K562 (cell line): Measurements from ENCODE around the gene MEGF9. TPM values are rescaled to one million over a fixed set of nuclear protein-coding genes. Genes with fewer than 3 reads are reported as not detected.

ENCODE experiments used
- ATAC-seq: fragments of 200-7000 bp; cut with Tn5 transposase; 3 replicates; pipeline ENCODE4 v1.9.1; 2020; ENCODE audit warnings: moderate library complexity
- Bru-seq: library from RNA; stranded (reverse); fragments of 400-500 nt; gene quantifications from one replicate; lab custom pipeline; 2021; lab: Mats Ljungman, UMichigan
- BruChase-seq, 2 experiments: library from RNA; stranded (reverse); fragments of 400-500 nt; gene quantifications; one replicate each; lab custom pipeline; 2021; lab: Mats Ljungman, UMichigan
- BruUV-seq: library from RNA; stranded (reverse); fragments of 400-500 nt; replicated peaks from 2 replicates; lab custom pipeline; 2021; lab: Mats Ljungman, UMichigan
- CTCF ChIA-PET: fragments of 300-600 bp; formaldehyde crosslinking; extraction: SDS; loops from one replicate; lab custom pipeline; 2021; ENCODE audit warnings: low intra/inter-chr PET ratio; lab: Yijun Ruan, JAX
- POLR2A ChIA-PET: fragments of 300-600, 350-650 bp; sonication (Branson Sonifier 250); formaldehyde crosslinking; extraction: SDS; loops from one replicate; lab custom pipeline; 2021; ENCODE audit warnings: antibody characterized with exemption, inconsistent platforms; lab: Yijun Ruan, JAX
- DNase-seq, 4 experiments: peaks; one replicate each; pipeline versions ENCODE4 v3.0.0 to v3.0.0-alpha.2; 2011 to 2018; ENCODE audit warnings: low spot score in 3 of 4, mixed read lengths in 3 of 4; ENCODE audit errors: extremely low read depth in 1 of 4
- FAIRE-seq: peaks from 2 replicates; lab custom pipeline; 2011; peaks lifted over from hg19 to GRCh38; lab: Jason Lieb, UNC
- H2AFZ ChIP-seq: 2 replicates; pipeline ENCODE4 v1.6.0; 2011; ENCODE audit warnings: low read depth, low read length, control low read depth, inconsistent platforms
- H3K27ac ChIP-seq: fragments of 200-600 bp; 3 replicates; pipeline ENCODE4 v1.8.0; 2011; ENCODE audit warnings: low read depth, mild to moderate bottlenecking, control low read depth, inconsistent platforms, low read length, moderate library complexity, mixed read lengths; ENCODE audit errors: extremely low read depth
- H3K27me3 ChIP-seq, 2 experiments: fragments of 300-600 bp in 1 of 2; 2 replicates in 1 of 2; 3 replicates in 1 of 2; pipeline versions ENCODE4 v1.6.0 to v1.8.0; 2011; ENCODE audit warnings: inconsistent platforms in 2 of 2, low read length in 2 of 2, mild to moderate bottlenecking in 1 of 2, mixed read lengths in 1 of 2, moderate library complexity in 1 of 2; ENCODE audit not compliant: control insufficient read depth in 2 of 2, insufficient read depth in 2 of 2
- H3K36me3 ChIP-seq: fragments of 300-600 bp; 3 replicates; pipeline ENCODE4 v1.8.0; 2011; ENCODE audit warnings: mild to moderate bottlenecking, low read length, inconsistent platforms; ENCODE audit not compliant: control insufficient read depth, insufficient read depth
- H3K4me1 ChIP-seq, 2 experiments: fragments of 200-600 bp in 1 of 2; replicated peaks in 1 of 2; 2 replicates in 1 of 2; 3 replicates in 1 of 2; pipeline versions ENCODE4 v1.5.1 to v1.8.0; 2011; ENCODE audit warnings: inconsistent platforms in 2 of 2, low read length in 2 of 2, mild to moderate bottlenecking in 1 of 2, mixed read lengths in 1 of 2, moderate library complexity in 1 of 2; ENCODE audit not compliant: control insufficient read depth in 2 of 2, insufficient read depth in 2 of 2
- H3K4me2 ChIP-seq: 2 replicates; pipeline ENCODE4 v1.6.1; 2011; ENCODE audit warnings: low read length, control low read depth, inconsistent platforms, mixed read lengths; ENCODE audit not compliant: insufficient read depth
- H3K4me3 ChIP-seq: fragments of 200-600 bp; sonication (generic), shearing (Covaris generic); 2 replicates; pipeline ENCODE4 v1.5.1; 2016; ENCODE audit warnings: control low read depth, inconsistent platforms
- H3K79me2 ChIP-seq: fragments of 200-600 bp; 3 replicates; pipeline ENCODE4 v1.8.0; 2011; ENCODE audit warnings: low read length, inconsistent platforms; ENCODE audit not compliant: control insufficient read depth, insufficient read depth
- H3K9ac ChIP-seq, 2 experiments: 2 replicates each; pipeline versions ENCODE4 v1.6.0 to v1.6.1; 2011; ENCODE audit warnings: low read depth in 2 of 2, low read length in 2 of 2, control low read depth in 1 of 2, inconsistent platforms in 1 of 2, mild to moderate bottlenecking in 1 of 2, mixed read lengths in 1 of 2; ENCODE audit not compliant: insufficient read depth in 1 of 2
- H3K9me1 ChIP-seq: one replicate; pipeline ENCODE4 v1.6.0; 2011; ENCODE audit warnings: inconsistent platforms, mild to moderate bottlenecking, low read length, moderate library complexity; ENCODE audit not compliant: control insufficient read depth, insufficient read depth
- H3K9me3 ChIP-seq: replicated peaks from 2 replicates; pipeline ENCODE4 v1.5.1; 2011; ENCODE audit warnings: low read depth, low read length, inconsistent platforms; ENCODE audit not compliant: control insufficient read depth, insufficient read depth
- H4K20me1 ChIP-seq: replicated peaks from 2 replicates; pipeline ENCODE4 v1.6.1; 2011; ENCODE audit warnings: low read length, inconsistent platforms, mixed read lengths; ENCODE audit not compliant: control insufficient read depth, insufficient read depth
- CBFA2T3 ChIP-seq: fragments of 450-650 bp; IDR thresholded peaks from 2 replicates; pipeline ENCODE4 v1.6.1; 2017
- CHD1 ChIP-seq: fragments of 200-600 bp; sonication (generic); IDR thresholded peaks from one replicate; pipeline ENCODE4 v1.6.1; 2012; ENCODE audit warnings: mild to moderate bottlenecking, moderate library complexity, low read length, inconsistent platforms
- CHD2 ChIP-seq: IDR thresholded peaks from 2 replicates; pipeline ENCODE4 v1.6.1; 2011; ENCODE audit warnings: low read depth, low read length
- DPF2 ChIP-seq: fragments of 450-650 bp; IDR thresholded peaks from 2 replicates; pipeline ENCODE4 v1.6.1; 2016
- MYBL2 ChIP-seq, 2 experiments: fragments of 450-650 bp in 1 of 2; sonication (generic) in 1 of 2; formaldehyde crosslinking in 1 of 2; IDR thresholded peaks; 2 replicates each; pipeline versions ENCODE4 v1.6.1 to v1.8.1; 2017 to 2022; ENCODE audit warnings: borderline replicate concordance in 1 of 2, inconsistent platforms in 1 of 2, low read depth in 1 of 2, mild to moderate bottlenecking in 1 of 2, missing genetic modification reagents in 1 of 2, moderate library complexity in 1 of 2
- PHF8 ChIP-seq: fragments of 200-600 bp; sonication (generic); IDR thresholded peaks from 2 replicates; pipeline ENCODE4 v1.6.1; 2012; ENCODE audit warnings: mixed run types, mild to moderate bottlenecking, inconsistent platforms, low read length, moderate library complexity, borderline replicate concordance
- SIN3A ChIP-seq, 2 experiments: fragments of 150-350 bp in 1 of 2; IDR thresholded peaks; 2 replicates each; pipeline ENCODE4 v1.6.1; 2011 to 2016; ENCODE audit warnings: borderline replicate concordance in 2 of 2, low read depth in 2 of 2, low read length in 2 of 2, mild to moderate bottlenecking in 2 of 2, moderate library complexity in 2 of 2; ENCODE audit not compliant: control insufficient read depth in 1 of 2
- SREBF2 ChIP-seq: sonication (generic); formaldehyde crosslinking; IDR thresholded peaks from 2 replicates; pipeline ENCODE4 v1.4.0; 2020; ENCODE audit warnings: mild to moderate bottlenecking, missing genetic modification reagents
- TARDBP ChIP-seq: fragments of 450-650 bp; IDR thresholded peaks from 2 replicates; pipeline ENCODE4 v1.6.1; 2016
- XRCC5 ChIP-seq: fragments of 200-400 bp; formaldehyde crosslinking; IDR thresholded peaks from 2 replicates; pipeline ENCODE4 v1.6.1; 2017; ENCODE audit warnings: low read depth, mild to moderate bottlenecking, low read length
- ZC3H8 ChIP-seq: fragments of 450-650 bp; IDR thresholded peaks from 2 replicates; pipeline ENCODE4 v1.6.1; 2017
- WGBS: fragments of 100-300 bp; shearing (Covaris generic); methylation state at CpG from one replicate; pipeline ENCODE4 v1.1.6; 2016; ENCODE audit warnings: low coverage, mixed read lengths; ENCODE audit not compliant: insufficient coverage; ENCODE audit errors: missing lambda C conversion rate; 5-methylcytosine and 5-hydroxymethylcytosine counted together
- in situ Hi-C: fragments of 300-500 bp; cut with MboI; formaldehyde crosslinking; loops from 4 replicates; pipeline ENCODE4 v1.15.0; 2018; ENCODE audit warnings: inconsistent platforms, mixed read lengths
- intact Hi-C: fragments of 100-400 bp; cut with micrococcal nuclease; formaldehyde crosslinking; loops from 2 replicates; pipeline ENCODE4 v1.14.2; 2022
- long read RNA-seq, 3 experiments: library from polyadenylated mRNA in 2 of 3; library from RNA in 1 of 3; unstranded in 2 of 3; stranded (forward) in 1 of 3; transcript quantifications; one replicate each; pipeline ENCODE4 v2.0.0, GENCODE V29; 2019 to 2022
- polyA minus RNA-seq, 3 experiments: library from RNA; depleted of rRNA, polyadenylated mRNA; stranded (reverse); fragments of >200 nt; gene quantifications; 2 replicates each; pipeline ENCODE4 v1.2.3, GENCODE V29; 2011
- polyA plus RNA-seq, 8 experiments: library from polyadenylated mRNA; depleted of rRNA in 4 of 8; stranded (reverse) in 5 of 8; unstranded in 3 of 8; fragments of >200 nt; fragmentation: Nextera tagmentation in 2 of 8; fragmentation: Illumina TruSeq in 1 of 8; extraction: Ambion mirVana in 2 of 8; extraction: Trizol in 1 of 8; gene quantifications; 2 replicates each; pipeline versions ENCODE4 v1.2.1 to v1.2.3, GENCODE V29; 2011 to 2014; ENCODE audit warnings: inconsistent platforms in 1 of 8, missing spikeins in 1 of 8
- total RNA-seq, 7 experiments: library from RNA; depleted of rRNA in 6 of 7; stranded (reverse); fragments of >200 nt in 6 of 7; fragmentation: Illumina TruSeq in 2 of 7; extraction: Trizol in 2 of 7; gene quantifications; 2 replicates each; pipeline versions ENCODE4 v1.2.1 to v1.2.3, GENCODE V29; 2011 to 2021; ENCODE audit warnings: low replicate concordance in 1 of 7
- TF ChIP-seq, protein P1 (sequence below): fragments of 450-650 bp; conservative IDR thresholded peaks from 2 replicates; pipeline ENCODE4 v1.6.1; 2016; ENCODE audit warnings: missing genetic modification characterization, low read depth, mild to moderate bottlenecking, control low read depth, missing compliant biosample characterization
- TF ChIP-seq, protein P2 (sequence below), 3 experiments: IDR thresholded peaks in 2 of 3; conservative IDR thresholded peaks in 1 of 3; 2 replicates each; pipeline ENCODE4 v1.5.1; 2011 to 2012; ENCODE audit warnings: low read length in 3 of 3, mild to moderate bottlenecking in 3 of 3, control low read depth in 2 of 3, improper control_type of control experiment in 1 of 3, inconsistent platforms in 1 of 3, low read depth in 1 of 3, mixed read lengths in 1 of 3, moderate library complexity in 1 of 3; ENCODE audit not compliant: insufficient read depth in 2 of 3

MEGF9 gene
- total RNA-seq (2011; cell fraction: chromatin; rRNA removed; ENCODE audit: low replicate concordance), result 2.3 and 4.4 TPM in 2 replicates
- total RNA-seq (2011; cell fraction: nucleolus; rRNA removed), result 2.2 and 3.2 TPM in 2 replicates
- 5.2 and 10.3 TPM in 2 replicates for total RNA-seq (2011; cell fraction: nucleoplasm; rRNA removed)
- 3.3 and 3.7 TPM in 2 replicates for total RNA-seq (2014; rRNA removed)
- total RNA-seq (2014; rRNA removed; fragmentation: Illumina TruSeq; extraction: Trizol), result 5.7 and 5.8 TPM in 2 replicates
- 4.3 TPM in 2 replicates for total RNA-seq (2015; rRNA removed; fragmentation: Illumina TruSeq; extraction: Trizol)
- total RNA-seq (2021), result 5.2 TPM in 2 replicates
- 2.5 and 3.8 TPM in 2 replicates for polyA plus RNA-seq (2011; rRNA removed)
- polyA plus RNA-seq (2011; cell fraction: cytosol; rRNA removed), result 1.4 and 1.9 TPM in 2 replicates
- 0.86 and 0.88 TPM in 2 replicates for polyA plus RNA-seq (2011; cell fraction: nucleus; rRNA removed)
- polyA plus RNA-seq (2012), result 4.4 and 5.3 TPM in 2 replicates
- polyA plus RNA-seq (2014; fragmentation: Illumina TruSeq; extraction: Trizol), result 5.6 and 6.2 TPM in 2 replicates
- 1 to 10 TPM; 2.1 to 2.3 TPM for polyA plus RNA-seq (2014; fragmentation: Nextera tagmentation; extraction: Ambion mirVana)
- 3.5 TPM in 2 replicates for polyA plus RNA-seq (2014; rRNA removed)
- polyA minus RNA-seq (2011; rRNA and poly(A)+ RNA removed), result 4.6 and 5.8 TPM in 2 replicates
- polyA minus RNA-seq (2011; cell fraction: cytosol; rRNA and poly(A)+ RNA removed), result 3.9 and 4.0 TPM in 2 replicates
- polyA minus RNA-seq (2011; cell fraction: nucleus; rRNA and poly(A)+ RNA removed), result 0.81 and 1.1 TPM in 2 replicates
- Bru-seq, nascent RNA, result percentile 65 among the genes with signal in this experiment
- percentile 64 among the genes with signal in this experiment for BruChase-seq, experiment 1, labeled RNA remaining after a 2-hour chase
- BruChase-seq, experiment 2, labeled RNA remaining after a 6-hour chase, result percentile 63 among the genes with signal in this experiment
- long read RNA-seq, experiment 1, partial matches to known transcripts, result 2 of 15 reads
- long read RNA-seq, experiment 1, other reads (novel, unspliced or antisense), result 13 of 15 reads
- long read RNA-seq, experiment 2, partial matches to known transcripts, result 0 of 7 reads
- long read RNA-seq, experiment 2, other reads (novel, unspliced or antisense), result 7 of 7 reads
- long read RNA-seq, experiment 3, partial matches to known transcripts, result 0 of 1 reads
- long read RNA-seq, experiment 3, other reads (novel, unspliced or antisense), result 1 of 1 reads

DNA sequence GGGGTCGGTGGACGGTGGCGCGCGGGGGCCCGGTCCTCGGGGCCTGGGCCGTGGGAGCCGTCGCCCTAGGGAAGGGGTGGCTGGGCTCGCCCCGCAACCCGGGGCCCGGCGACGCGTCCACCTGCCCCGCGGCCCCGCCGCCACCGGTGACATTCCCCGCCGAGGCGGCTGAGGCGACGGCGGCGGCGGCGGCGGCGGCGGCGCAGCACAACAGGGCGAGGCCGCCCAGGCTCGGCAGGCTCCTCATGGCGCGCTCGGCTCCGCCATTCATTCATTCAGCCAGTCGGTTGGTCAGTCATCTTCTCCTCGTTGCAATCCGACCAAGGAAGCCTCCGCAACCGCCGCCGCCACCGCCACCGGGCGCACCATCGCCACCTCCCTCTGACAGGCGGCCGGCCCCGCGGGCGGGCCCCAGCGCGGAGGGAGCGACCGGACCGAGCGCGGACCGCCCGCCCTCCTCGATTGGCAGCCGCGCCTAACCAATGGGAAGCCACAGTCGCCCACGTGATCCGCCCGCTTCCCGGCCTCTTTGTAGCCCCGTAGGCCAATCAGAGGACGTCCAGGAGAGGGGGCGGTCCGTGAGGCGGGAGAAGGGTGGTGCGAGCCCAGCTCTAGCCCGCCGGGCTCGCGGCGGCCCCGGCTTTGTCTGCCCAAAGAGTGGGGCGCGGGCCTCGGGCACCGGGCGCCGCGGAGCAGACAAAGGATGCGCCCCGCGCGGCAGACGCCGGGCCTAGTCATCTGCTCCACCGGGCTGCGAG is at the start of gene MEGF9:
Gene MEGF9, minus strand, starts transcription at position 383 of the 758 bp plus-strand sequence. Its CDS starts 112 bp downstream, at position 271.
- H3K4me1 ChIP-seq, result peaks cover 19 to 29% of the 10 kb centered on the region in 2 experiments; a peak in 4 of 5 replicates
- ATAC-seq (peak; percentile 97), FAIRE-seq (peak; percentile 94), DNase-seq (peak; percentile 98 to 99 (median 98))
- ChIA-PET CTCF (no interaction called here), POLR2A (interaction anchor here (0.7 to 1.2 kb wide), 4 partner anchors 8 to 358 kb away, joined by 3 to 7 read pairs (median 3); no protein-coding TSS in a partner anchor)
- peak within 1 kb of the TSS; percentile 61 for H3K27ac ChIP-seq
- in situ Hi-C loops (no loop called here), intact Hi-C loops (no loop called here)
- BruUV-seq, result no TSS peak
- no peaks in the 10 kb centered on the region; the same call in 1 of the 2 replicates for H4K20me1 ChIP-seq
- no peaks in the 10 kb centered on the region for H3K9me3 ChIP-seq
- H3K4me2 ChIP-seq, result peak within 1 kb of the TSS; percentile 73
- H3K36me3 ChIP-seq, result no peaks in the 10 kb centered on the region
- H2AFZ ChIP-seq, result peak within 1 kb of the TSS; percentile 96
- H3K27me3 ChIP-seq, result no peaks in the 10 kb centered on the region
- peak within 1 kb of the TSS; percentile 75 for H3K4me3 ChIP-seq
- no peaks in the 10 kb centered on the region for H3K9me1 ChIP-seq
- peak within 1 kb of the TSS; percentile 64 to 90; a peak in 3 of 4 replicates for H3K9ac ChIP-seq
- WGBS, result under 1% methylated on average over 68 of the region's 102 CpGs
- peaks cover 34% of the 10 kb centered on the region; the same call in 2 of the 3 replicates for H3K79me2 ChIP-seq
- TF ChIP-seq CBFA2T3 (no peak), ZC3H8 (no peak), TARDBP (peak; percentile 55; the same call in 1 of the 2 replicates), PHF8 (peak; percentile 78; the same call in 1 of the 2 replicates), CHD1 (no peak), SIN3A (IDR thresholded peaks at IDR 0.05; ENCODE audit: borderline replicate concordance in 2 of 2, control insufficient read depth in 1 of 2, low read depth in 2 of 2, low read length in 2 of 2) (peak in 1 of 2 experiments; percentile 30; a peak in 1 of 4 replicates), DPF2 (no peak), SREBF2 (CRISPR knock-in tag) (no peak), CHD2 (peak; percentile 77), MYBL2 (IDR thresholded peaks at IDR 0.05; ENCODE audit: low read depth) (no peak), MYBL2 (CRISPR knock-in tag; IDR thresholded peaks at IDR 0.05; ENCODE audit: borderline replicate concordance) (no peak), XRCC5 (no peak)
- TF ChIP-seq, protein P1, sequence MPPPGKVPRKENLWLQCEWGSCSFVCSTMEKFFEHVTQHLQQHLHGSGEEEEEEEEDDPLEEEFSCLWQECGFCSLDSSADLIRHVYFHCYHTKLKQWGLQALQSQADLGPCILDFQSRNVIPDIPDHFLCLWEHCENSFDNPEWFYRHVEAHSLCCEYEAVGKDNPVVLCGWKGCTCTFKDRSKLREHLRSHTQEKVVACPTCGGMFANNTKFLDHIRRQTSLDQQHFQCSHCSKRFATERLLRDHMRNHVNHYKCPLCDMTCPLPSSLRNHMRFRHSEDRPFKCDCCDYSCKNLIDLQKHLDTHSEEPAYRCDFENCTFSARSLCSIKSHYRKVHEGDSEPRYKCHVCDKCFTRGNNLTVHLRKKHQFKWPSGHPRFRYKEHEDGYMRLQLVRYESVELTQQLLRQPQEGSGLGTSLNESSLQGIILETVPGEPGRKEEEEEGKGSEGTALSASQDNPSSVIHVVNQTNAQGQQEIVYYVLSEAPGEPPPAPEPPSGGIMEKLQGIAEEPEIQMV, result no peak
- TF ChIP-seq, protein P2, sequence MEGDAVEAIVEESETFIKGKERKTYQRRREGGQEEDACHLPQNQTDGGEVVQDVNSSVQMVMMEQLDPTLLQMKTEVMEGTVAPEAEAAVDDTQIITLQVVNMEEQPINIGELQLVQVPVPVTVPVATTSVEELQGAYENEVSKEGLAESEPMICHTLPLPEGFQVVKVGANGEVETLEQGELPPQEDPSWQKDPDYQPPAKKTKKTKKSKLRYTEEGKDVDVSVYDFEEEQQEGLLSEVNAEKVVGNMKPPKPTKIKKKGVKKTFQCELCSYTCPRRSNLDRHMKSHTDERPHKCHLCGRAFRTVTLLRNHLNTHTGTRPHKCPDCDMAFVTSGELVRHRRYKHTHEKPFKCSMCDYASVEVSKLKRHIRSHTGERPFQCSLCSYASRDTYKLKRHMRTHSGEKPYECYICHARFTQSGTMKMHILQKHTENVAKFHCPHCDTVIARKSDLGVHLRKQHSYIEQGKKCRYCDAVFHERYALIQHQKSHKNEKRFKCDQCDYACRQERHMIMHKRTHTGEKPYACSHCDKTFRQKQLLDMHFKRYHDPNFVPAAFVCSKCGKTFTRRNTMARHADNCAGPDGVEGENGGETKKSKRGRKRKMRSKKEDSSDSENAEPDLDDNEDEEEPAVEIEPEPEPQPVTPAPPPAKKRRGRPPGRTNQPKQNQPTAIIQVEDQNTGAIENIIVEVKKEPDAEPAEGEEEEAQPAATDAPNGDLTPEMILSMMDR (IDR thresholded peaks at IDR 0.05 in 2 of 3, conservative IDR thresholded peaks at IDR 0.05 in 1 of 3; ENCODE audit: insufficient read depth in 2 of 3, low read depth in 1 of 3, low read length in 3 of 3), result no peak
